PC-9 (cell line): Measurements from ENCODE around the gene LPAR1. TPM values are rescaled to one million over a fixed set of nuclear protein-coding genes. Genes with fewer than 3 reads are reported as not detected.

ENCODE experiments used
- BruUV-seq: library from RNA; stranded (reverse); fragments of 400-500 nt; replicated peaks from 2 replicates; lab custom pipeline; 2021; lab: Mats Ljungman, UMichigan
- CTCF ChIA-PET: fragments of 300-600 bp; sonication (Branson Sonifier 250); formaldehyde crosslinking; loops from one replicate; lab custom pipeline; 2022; ENCODE audit warnings: antibody characterized with exemption; lab: Charles Lee
- POLR2A ChIA-PET: fragments of 300-600 bp; sonication (Branson Sonifier 250); formaldehyde crosslinking; loops from one replicate; lab custom pipeline; 2022; ENCODE audit warnings: antibody characterized with exemption; ENCODE audit not compliant: unreplicated experiment; lab: Charles Lee
- DNase-seq, 2 experiments: peaks; one replicate each; pipeline versions ENCODE4 v3.0.0 to v3.0.0-alpha.2; 2015 to 2022; ENCODE audit warnings: mixed read lengths in 1 of 2
- H2AFZ ChIP-seq: fragments of 200-600 bp; sonication (generic); 2 replicates; pipeline ENCODE4 v1.8.1; 2017; ENCODE audit warnings: antibody characterized with exemption
- H3F3A ChIP-seq: fragments of 200-600 bp; sonication (generic); 2 replicates; pipeline ENCODE4 v1.8.1; 2017; ENCODE audit warnings: antibody characterized with exemption, mild to moderate bottlenecking, low read depth; ENCODE audit not compliant: insufficient read depth
- H3K27ac ChIP-seq: fragments of 200-600 bp; sonication (generic); 2 replicates; pipeline ENCODE4 v1.6.1; 2016; ENCODE audit warnings: mixed run types
- H3K27me3 ChIP-seq: fragments of 200-600 bp; sonication (generic); 2 replicates; pipeline ENCODE4 v1.6.1; 2016; ENCODE audit warnings: low read depth, mixed run types; ENCODE audit not compliant: insufficient read depth
- H3K36me3 ChIP-seq: fragments of 200-600 bp; sonication (generic); 2 replicates; pipeline ENCODE4 v1.6.1; 2016; ENCODE audit warnings: low read depth, mixed run types
- H3K4me1 ChIP-seq: fragments of 200-600 bp; sonication (generic); replicated peaks from 2 replicates; pipeline ENCODE4 v1.6.1; 2016; ENCODE audit warnings: mixed run types; ENCODE audit not compliant: insufficient read depth
- H3K4me2 ChIP-seq: fragments of 200-600 bp; sonication (generic); 2 replicates; pipeline ENCODE4 v1.6.1; 2017; ENCODE audit warnings: mixed run types
- H3K4me3 ChIP-seq: fragments of 200-600 bp; sonication (generic); 2 replicates; pipeline ENCODE4 v1.6.1; 2016; ENCODE audit warnings: mixed run types
- H3K79me2 ChIP-seq: fragments of 200-600 bp; sonication (generic); 2 replicates; pipeline ENCODE4 v1.6.1; 2017; ENCODE audit warnings: low read depth, mixed run types
- H3K9me2 ChIP-seq: fragments of 200-600 bp; sonication (generic); 2 replicates; pipeline ENCODE4 v1.8.1; 2017; ENCODE audit warnings: mild to moderate bottlenecking; ENCODE audit not compliant: insufficient read depth
- H3K9me3 ChIP-seq: fragments of 200-600 bp; sonication (generic); 2 replicates; pipeline ENCODE4 v1.8.1; 2016; ENCODE audit warnings: low read depth; ENCODE audit not compliant: insufficient read depth
- H4K20me1 ChIP-seq: fragments of 200-600 bp; sonication (generic); 2 replicates; pipeline ENCODE4 v1.8.1; 2017; ENCODE audit not compliant: insufficient read depth
- CTCF ChIP-seq: fragments of 200-600 bp; sonication (generic); conservative IDR thresholded peaks from 2 replicates; pipeline ENCODE4 v1.6.1; 2017; ENCODE audit warnings: mixed run types, antibody characterized with exemption, mild to moderate bottlenecking, moderate library complexity
- EZH2 ChIP-seq: fragments of 200-600 bp; sonication (generic); IDR thresholded peaks from 2 replicates; pipeline ENCODE4 v1.8.0; 2017; ENCODE audit warnings: antibody characterized with exemption, low read depth
- intact Hi-C: fragments of 100-400 bp; cut with micrococcal nuclease; formaldehyde crosslinking; loops from one replicate; pipeline ENCODE4 v1.10.0; 2022; ENCODE audit not compliant: unreplicated experiment
- total RNA-seq: library from RNA; stranded (reverse); gene quantifications from 2 replicates; pipeline ENCODE4 v1.2.3, GENCODE V29; 2021

LPAR1 gene
- total RNA-seq, 1 experiment from 2014 or later = 11.8 TPM

- H2AFZ ChIP-seq = no peak overlapping the region
- TF ChIP-seq CTCF (no peak), EZH2 (no peak)
- CTCF ChIA-PET = no interaction called here
These were observed 137.4 kb downstream of the LPAR1 start for GRCh38 chr9:110900917-110901316.

GRCh38 chr9:110900456-110900855 is 137.8 kb downstream of the LPAR1 start:
- H3K4me2 ChIP-seq = no peak overlapping the region

More at GRCh38 chr9:110900917-110901316, 137.4 kb downstream of the LPAR1 start:
- Histone ChIP-seq H3K27me3 (no peaks in the 10 kb centered on the region), H3K79me2 (no peaks in the 10 kb centered on the region), H3K4me3 (no peak overlapping the region), H3F3A (no peaks in the 10 kb centered on the region), H4K20me1 (no peaks in the 10 kb centered on the region), H3K36me3 (peaks cover 3% of the 10 kb centered on the region; the same call in 1 of the 2 replicates), H3K4me1 (no peaks in the 10 kb centered on the region), H3K9me2 (no peaks in the 10 kb centered on the region), H3K9me3 (peaks cover 11% of the 10 kb centered on the region), H3K4me2 (no peak overlapping the region), H3K27ac (no peak overlapping the region)
- no peak for DNase-seq
- no TSS peak for BruUV-seq
- POLR2A ChIA-PET = no interaction called here
- intact Hi-C loops = no loop called here

DNA sequence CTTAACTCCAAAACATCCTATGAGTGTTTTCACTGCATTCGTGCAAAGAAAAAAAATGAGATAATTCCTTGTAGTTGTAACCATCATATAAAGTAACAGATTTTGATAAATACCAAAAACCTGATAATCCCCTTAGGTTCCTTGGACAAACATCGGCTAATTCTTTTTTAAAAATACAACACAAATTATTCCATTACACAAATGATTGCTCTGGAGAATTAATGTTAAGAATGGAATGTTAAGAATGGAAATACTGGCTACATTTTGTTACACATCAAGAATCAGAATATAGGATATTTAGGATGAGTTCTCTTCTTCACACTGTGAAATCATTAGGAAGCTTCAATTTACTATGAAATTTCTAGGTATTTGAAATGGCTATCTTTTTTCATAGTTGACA is 139.4 kb downstream of the LPAR1 start:
- peaks cover 3% of the 10 kb centered on the region; the same call in 1 of the 2 replicates for H3K36me3 ChIP-seq
- H3K9me2 ChIP-seq = no peaks in the 10 kb centered on the region
- H3K4me3 ChIP-seq = no peak overlapping the region
- H3K9me3 ChIP-seq = peaks cover 7% of the 10 kb centered on the region
- ChIA-PET POLR2A (no interaction called here), CTCF (no interaction called here)
- no peak overlapping the region for H3K27ac ChIP-seq
- DNase-seq = no peak
- BruUV-seq = no TSS peak
- intact Hi-C loops = no loop called here
- no peak for TF ChIP-seq CTCF
- no peaks in the 10 kb centered on the region for H3K27me3 ChIP-seq
- no peaks in the 10 kb centered on the region for H4K20me1 ChIP-seq
- no peaks in the 10 kb centered on the region for H3K79me2 ChIP-seq
- H2AFZ ChIP-seq = no peak overlapping the region
- H3K4me2 ChIP-seq = no peak overlapping the region
- no peaks in the 10 kb centered on the region for H3K4me1 ChIP-seq
- no peaks in the 10 kb centered on the region for H3F3A ChIP-seq

More at GRCh38 chr9:110900456-110900855, 137.8 kb downstream of the LPAR1 start:
- BruUV-seq = no TSS peak
- H3F3A ChIP-seq = no peaks in the 10 kb centered on the region
- no peak for DNase-seq
- ChIA-PET CTCF (no interaction called here), POLR2A (no interaction called here)
- H3K4me3 ChIP-seq = no peak overlapping the region
- peaks cover 3% of the 10 kb centered on the region; the same call in 1 of the 2 replicates for H3K36me3 ChIP-seq
- no peaks in the 10 kb centered on the region for H3K9me2 ChIP-seq
- H4K20me1 ChIP-seq = no peaks in the 10 kb centered on the region
- no peak overlapping the region for H3K27ac ChIP-seq
- TF ChIP-seq CTCF = no peak
- TF ChIP-seq EZH2 = no peak
- intact Hi-C loops = no loop called here
- H3K27me3 ChIP-seq = no peaks in the 10 kb centered on the region
- no peaks in the 10 kb centered on the region for H3K4me1 ChIP-seq
- H3K79me2 ChIP-seq = no peaks in the 10 kb centered on the region
- H3K9me3 ChIP-seq = peaks cover 11% of the 10 kb centered on the region
- H2AFZ ChIP-seq = no peak overlapping the region
